Measurements from ENCODE around the gene RANBP9. TPM values are rescaled to one million over a fixed set of nuclear protein-coding genes. Genes with fewer than 3 reads are reported as not detected.

Gene RANBP9
- polyA plus RNA-seq (2013, experiment 1 of 2): 34.4 TPM
- 35.1 TPM for polyA plus RNA-seq (2013, experiment 2 of 2)

- H3K9me3 ChIP-seq (replicated peaks in 1 of 2; ENCODE audit: control insufficient read depth in 2 of 2, insufficient read depth in 1 of 2, low read depth in 1 of 2, low read length in 2 of 2): peaks cover 0 to 10% of the 10 kb centered on the region in 2 donors
- H2BK5ac ChIP-seq (ENCODE audit: low read length): peak within 1 kb of the TSS; percentile 96
- DNase-seq (ENCODE audit: low spot score): peak; percentile 89
- H3K14ac ChIP-seq (ENCODE audit: low read length): peak within 1 kb of the TSS; percentile 97
- peak within 1 kb of the TSS; percentile 81 for H2BK15ac ChIP-seq (ENCODE audit: low read length)
- peaks cover 2 to 11% of the 10 kb centered on the region in 2 donors for H3K4me1 ChIP-seq (ENCODE audit: control insufficient read depth in 2 of 2, insufficient read depth in 1 of 2, low read depth in 1 of 2, low read length in 2 of 2)
- peak within 1 kb of the TSS; percentile 91 for H2AFZ ChIP-seq (ENCODE audit: low read length)
- no peaks in the 10 kb centered on the region for H3K27me3 ChIP-seq (ENCODE audit: control insufficient read depth in 3 of 3, insufficient read depth in 3 of 3, low read depth in 1 of 3, low read length in 3 of 3)
- no peak within 1 kb of the TSS for H4K8ac ChIP-seq (ENCODE audit: low read depth, low read length)
- peak within 1 kb of the TSS; percentile 68 for H3K4me2 ChIP-seq (ENCODE audit: insufficient read depth, low read length, poor library complexity, severe bottlenecking)
- peaks cover 0 to 2% of the 10 kb centered on the region in 2 donors for H3K36me3 ChIP-seq (replicated peaks in 1 of 2; ENCODE audit: control insufficient read depth in 2 of 2, insufficient read depth in 2 of 2, low read length in 2 of 2)
- H3K27ac ChIP-seq (replicated peaks; ENCODE audit: low read length): peak within 1 kb of the TSS; percentile 96
- peak within 1 kb of the TSS; percentile 83 for H3K9ac ChIP-seq (ENCODE audit: low read depth, low read length, poor library complexity)
- no peak within 1 kb of the TSS for H4K91ac ChIP-seq (ENCODE audit: low read depth, low read length, poor library complexity)
- peak within 1 kb of the TSS; percentile 81 for H2AK5ac ChIP-seq (ENCODE audit: low read depth, low read length)
- H3K79me1 ChIP-seq (ENCODE audit: low read depth, low read length): peaks cover 4% of the 10 kb centered on the region
- H2BK120ac ChIP-seq (ENCODE audit: low read depth, low read length): no peak within 1 kb of the TSS
- H3K4ac ChIP-seq (ENCODE audit: low read length): no peak within 1 kb of the TSS
- H3K18ac ChIP-seq (ENCODE audit: low read length): peak within 1 kb of the TSS; percentile 95
- peak within 1 kb of the TSS; percentile 91 to 97 for H3K4me3 ChIP-seq (ENCODE audit: low read length in 2 of 2)
- no CpG with 5 or more reads among the region's 102 CpGs for WGBS, 2 donors (ENCODE audit: extremely low coverage in 2 of 2, insufficient read length in 2 of 2, insufficient replicate concordance in 1 of 2)
- H3K23ac ChIP-seq (ENCODE audit: low read depth, low read length, poor library complexity): peak within 1 kb of the TSS; percentile 97
- H2BK12ac ChIP-seq (ENCODE audit: low read length): no peak within 1 kb of the TSS
Measured at GRCh38 chr6:13711733-13712598, at the start of gene RANBP9. RANBP9 (minus strand) TSS chr6:13711835; CDS start chr6:13711505, 330 bp downstream.

GRCh38 chr6:13760307-13761304 lies 49.0 kb upstream of the RANBP9 start:
- Histone ChIP-seq H2BK15ac (ENCODE audit: low read length) (no peak overlapping the region), H3K4me2 (ENCODE audit: insufficient read depth, low read length, poor library complexity, severe bottlenecking) (no peak overlapping the region), H3K4me3 (ENCODE audit: low read length in 2 of 2) (no peak overlapping the region), H2AK5ac (ENCODE audit: low read depth, low read length) (no peak overlapping the region), H2BK5ac (ENCODE audit: low read length) (no peak overlapping the region), H2BK120ac (ENCODE audit: low read depth, low read length) (no peak overlapping the region), H3K79me1 (ENCODE audit: low read depth, low read length) (no peaks in the 10 kb centered on the region), H3K4me1 (ENCODE audit: control insufficient read depth in 2 of 2, insufficient read depth in 1 of 2, low read depth in 1 of 2, low read length in 2 of 2) (peaks cover 0 to 13% of the 10 kb centered on the region in 2 donors), H3K27ac (replicated peaks; ENCODE audit: low read length) (no peak overlapping the region), H4K8ac (ENCODE audit: low read depth, low read length) (no peak overlapping the region), H3K23ac (ENCODE audit: low read depth, low read length, poor library complexity) (no peak overlapping the region), H3K9me3 (replicated peaks in 1 of 2; ENCODE audit: control insufficient read depth in 2 of 2, insufficient read depth in 1 of 2, low read depth in 1 of 2, low read length in 2 of 2) (peaks cover 0 to 4% of the 10 kb centered on the region in 2 donors), H2BK12ac (ENCODE audit: low read length) (no peak overlapping the region), H4K91ac (ENCODE audit: low read depth, low read length, poor library complexity) (no peak overlapping the region), H3K9ac (ENCODE audit: low read depth, low read length, poor library complexity) (no peak overlapping the region), H3K18ac (ENCODE audit: low read length) (no peak overlapping the region), H3K14ac (ENCODE audit: low read length) (no peak overlapping the region), H3K4ac (ENCODE audit: low read length) (no peak overlapping the region), H3K36me3 (replicated peaks in 1 of 2; ENCODE audit: control insufficient read depth in 2 of 2, insufficient read depth in 2 of 2, low read length in 2 of 2) (no peaks in the 10 kb centered on the region), H2AFZ (ENCODE audit: low read length) (peak overlapping the region; percentile 5), H3K27me3 (ENCODE audit: control insufficient read depth in 3 of 3, insufficient read depth in 3 of 3, low read depth in 1 of 3, low read length in 3 of 3) (no peaks in the 10 kb centered on the region)
- DNase-seq (ENCODE audit: low spot score): no peak
- WGBS, 2 donors (ENCODE audit: extremely low coverage in 2 of 2, insufficient read length in 2 of 2, insufficient replicate concordance in 1 of 2): no CpG with 5 or more reads among the region's 11 CpGs

GRCh38 chr6:13759025-13759424 lies 47.4 kb upstream of the RANBP9 start:
- no peak overlapping the region for H2BK5ac ChIP-seq (ENCODE audit: low read length)
- peak overlapping the region; percentile 50 for H3K18ac ChIP-seq (ENCODE audit: low read length)
- no peaks in the 10 kb centered on the region for H3K36me3 ChIP-seq (replicated peaks in 1 of 2; ENCODE audit: control insufficient read depth in 2 of 2, insufficient read depth in 2 of 2, low read length in 2 of 2)
- WGBS, 2 donors (ENCODE audit: extremely low coverage in 2 of 2, insufficient read length in 2 of 2, insufficient replicate concordance in 1 of 2): no CpG with 5 or more reads among the region's 6 CpGs
- no peak overlapping the region for H2AK5ac ChIP-seq (ENCODE audit: low read depth, low read length)
- H4K8ac ChIP-seq (ENCODE audit: low read depth, low read length): no peak overlapping the region
- no peak overlapping the region for H3K4me3 ChIP-seq (ENCODE audit: low read length in 2 of 2)
- no peak overlapping the region for H3K4me2 ChIP-seq (ENCODE audit: insufficient read depth, low read length, poor library complexity, severe bottlenecking)
- H2BK15ac ChIP-seq (ENCODE audit: low read length): no peak overlapping the region
- H3K79me1 ChIP-seq (ENCODE audit: low read depth, low read length): no peaks in the 10 kb centered on the region
- H3K9ac ChIP-seq (ENCODE audit: low read depth, low read length, poor library complexity): no peak overlapping the region
- no peak overlapping the region for H4K91ac ChIP-seq (ENCODE audit: low read depth, low read length, poor library complexity)
- H2BK12ac ChIP-seq (ENCODE audit: low read length): no peak overlapping the region
- no peak overlapping the region for H3K4ac ChIP-seq (ENCODE audit: low read length)
- H3K27me3 ChIP-seq (ENCODE audit: control insufficient read depth in 3 of 3, insufficient read depth in 3 of 3, low read depth in 1 of 3, low read length in 3 of 3): no peaks in the 10 kb centered on the region
- H2AFZ ChIP-seq (ENCODE audit: low read length): no peak overlapping the region
- no peaks in the 10 kb centered on the region for H3K9me3 ChIP-seq (replicated peaks in 1 of 2; ENCODE audit: control insufficient read depth in 2 of 2, insufficient read depth in 1 of 2, low read depth in 1 of 2, low read length in 2 of 2)
- no peak overlapping the region for H3K23ac ChIP-seq (ENCODE audit: low read depth, low read length, poor library complexity)
- no peak for DNase-seq (ENCODE audit: low spot score)
- no peak overlapping the region for H3K14ac ChIP-seq (ENCODE audit: low read length)
- H3K4me1 ChIP-seq (ENCODE audit: control insufficient read depth in 2 of 2, insufficient read depth in 1 of 2, low read depth in 1 of 2, low read length in 2 of 2): peaks cover 0 to 13% of the 10 kb centered on the region in 2 donors
- H2BK120ac ChIP-seq (ENCODE audit: low read depth, low read length): no peak overlapping the region
- no peak overlapping the region for H3K27ac ChIP-seq (replicated peaks; ENCODE audit: low read length)

Measured in neuronal stem cell (in vitro differentiated cells).